Measurements from ENCODE around the gene MYRIP.
"Not testable (repeated sequence)": the region's sequence is repeated elsewhere in the genome, so short reads cannot be mapped to it uniquely, and the experiment has no call there.

The MYRIP gene

DNA sequence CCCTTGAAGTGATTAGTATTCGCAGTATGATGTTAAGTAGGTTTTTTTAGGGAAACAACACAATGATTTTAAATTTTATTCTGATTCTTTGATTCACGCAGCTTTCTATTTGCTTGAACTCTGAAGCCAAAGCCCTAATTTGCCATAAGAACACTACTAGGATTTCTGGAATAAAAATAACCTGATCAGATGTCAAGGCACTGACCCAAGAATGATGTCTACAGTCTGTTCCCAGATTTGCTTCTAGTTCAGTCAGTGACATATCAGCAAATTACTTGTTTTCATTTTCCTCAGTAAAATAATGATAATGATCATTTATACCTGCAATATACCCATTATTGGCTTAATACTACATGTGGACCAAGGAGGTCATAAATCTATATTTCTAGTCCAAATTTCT is 320.6 kb downstream of the MYRIP start:
- no peak for DNase-seq (ENCODE audit: low read depth in 2 of 2)

GRCh38 chr3:40130721-40131120 is 321.3 kb downstream of the MYRIP start:
- no peak for DNase-seq (ENCODE audit: low read depth in 2 of 2)

DNA sequence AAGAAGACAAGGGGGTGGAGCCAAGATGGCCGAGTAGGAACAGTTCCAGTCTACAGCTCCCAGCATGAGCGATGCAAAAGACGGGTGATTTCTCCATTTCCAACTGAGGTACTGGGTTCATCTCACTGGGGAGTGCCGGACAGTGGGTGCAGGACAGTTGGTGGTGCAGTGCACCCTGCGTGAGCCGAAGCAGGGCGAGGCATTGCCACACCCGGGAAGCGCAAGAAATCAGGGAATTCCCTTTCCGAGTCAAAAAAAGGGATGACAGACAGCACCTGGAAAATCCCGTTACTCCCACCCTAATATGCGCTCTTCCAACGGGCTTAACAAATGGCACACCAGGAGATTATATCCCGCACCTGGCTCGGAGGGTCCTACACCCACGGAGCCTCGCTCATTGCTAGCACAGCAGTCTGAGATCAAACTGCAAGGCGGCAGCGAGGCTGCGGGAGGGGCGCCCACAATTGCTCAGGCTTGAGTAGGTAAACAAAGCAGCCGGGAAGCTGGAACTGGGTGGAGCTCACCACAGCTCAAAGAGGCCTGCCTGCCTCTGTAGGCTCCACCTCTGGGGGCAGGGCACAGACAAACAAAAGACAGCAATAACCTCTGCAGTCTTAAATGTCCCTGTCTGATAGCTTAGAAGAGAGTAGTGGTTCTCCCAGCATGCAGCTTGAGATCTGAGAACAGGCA is 324.6 kb downstream of the MYRIP start:
- not testable (repeated sequence) for DNase-seq (ENCODE audit: low read depth in 2 of 2)

- no peak for DNase-seq (ENCODE audit: low read depth in 2 of 2)
Observed at GRCh38 chr3:40137591-40138295, 328.3 kb downstream of the MYRIP start.

DNA sequence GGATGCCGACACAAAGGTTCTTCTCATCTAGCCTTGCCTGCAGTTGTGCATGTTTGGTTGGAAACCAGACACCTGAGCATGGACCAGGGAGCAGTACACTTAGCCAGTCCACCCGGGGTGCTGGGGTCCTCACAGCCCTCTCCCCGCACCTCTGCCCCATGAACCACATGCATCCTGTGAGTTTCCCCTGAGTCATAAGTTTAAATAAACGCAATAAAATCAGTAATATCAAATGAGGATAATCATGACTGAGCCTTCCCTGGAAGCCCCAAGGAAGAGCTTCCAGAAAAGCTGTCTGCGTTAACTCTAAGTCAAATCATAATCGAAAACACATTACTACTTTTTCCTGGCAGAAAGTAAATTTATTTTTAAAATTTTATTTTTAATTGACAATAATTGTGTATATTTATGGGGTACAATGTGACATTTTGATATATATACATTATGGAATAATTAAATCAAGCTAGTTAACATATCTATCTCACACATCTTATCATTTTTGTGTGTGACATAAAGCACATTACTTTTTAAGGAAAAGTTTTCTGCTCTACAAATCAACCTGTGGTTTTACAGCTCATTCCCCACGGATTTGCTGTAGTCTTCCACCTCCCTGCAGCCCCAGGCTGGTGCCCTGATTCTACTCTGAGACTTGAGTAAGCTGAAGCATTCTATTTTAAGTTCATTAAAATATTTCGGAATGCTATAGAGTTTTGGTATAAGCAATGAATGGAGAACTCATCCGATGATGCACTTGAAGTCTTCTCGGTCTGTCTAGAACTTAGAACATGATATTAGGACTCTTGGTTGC is 334.1 kb downstream of the MYRIP start:
- DNase-seq (ENCODE audit: low read depth in 2 of 2): no peak

GRCh38 chr3:40148827-40149226 is 339.4 kb downstream of the MYRIP start:
- no peak for DNase-seq (ENCODE audit: low read depth in 2 of 2)

GRCh38 chr3:40152482-40153133 is 343.2 kb downstream of the MYRIP start:
- DNase-seq (ENCODE audit: low read depth in 2 of 2): no peak

- DNase-seq (ENCODE audit: low read depth in 2 of 2): no peak
Observed at GRCh38 chr3:40160933-40161332, 351.5 kb downstream of the MYRIP start.

DNA sequence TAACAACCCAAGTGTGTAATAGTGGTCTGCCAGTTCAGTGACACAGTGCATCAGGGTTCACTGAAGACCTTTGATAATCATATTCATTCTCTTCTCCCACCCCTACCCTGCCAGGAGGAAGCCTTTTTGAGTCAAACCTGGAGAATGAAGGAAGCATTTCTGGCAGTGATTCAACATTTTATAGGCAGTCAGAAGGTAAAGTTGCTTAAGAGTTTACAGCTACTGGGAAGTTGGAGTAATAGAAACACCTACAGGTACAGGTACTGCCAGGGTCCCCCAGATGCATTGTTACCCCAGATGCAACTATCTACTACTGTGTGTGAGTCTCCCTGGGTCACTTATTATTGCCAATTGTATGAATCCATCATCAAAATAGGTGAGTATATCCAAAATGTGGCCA is 353.2 kb downstream of the MYRIP start:
- DNase-seq (ENCODE audit: low read depth in 2 of 2): no peak

- DNase-seq (ENCODE audit: low read depth in 2 of 2): no peak
Observed at GRCh38 chr3:40166997-40167396, 357.6 kb downstream of the MYRIP start.

DNA sequence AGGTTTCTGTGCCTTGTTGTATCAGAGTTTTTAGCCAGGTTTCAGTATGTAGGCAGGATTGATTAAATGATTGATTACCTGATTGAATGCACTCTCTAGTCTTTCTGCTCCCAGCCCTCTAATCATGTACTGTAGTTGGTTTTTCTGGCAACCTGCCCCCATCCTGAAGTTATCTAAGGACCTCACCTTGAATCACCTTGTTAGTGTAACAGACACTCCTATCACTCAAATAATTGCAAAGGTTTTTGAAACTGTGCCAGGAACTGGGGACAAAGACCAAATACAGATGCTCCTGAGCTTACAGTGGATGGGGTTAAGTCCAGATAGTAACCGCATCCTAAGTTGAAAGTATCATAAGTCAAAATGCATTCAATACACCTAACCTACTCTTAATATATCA is 358.5 kb downstream of the MYRIP start:
- no peak for DNase-seq (ENCODE audit: low read depth in 2 of 2)

DNA sequence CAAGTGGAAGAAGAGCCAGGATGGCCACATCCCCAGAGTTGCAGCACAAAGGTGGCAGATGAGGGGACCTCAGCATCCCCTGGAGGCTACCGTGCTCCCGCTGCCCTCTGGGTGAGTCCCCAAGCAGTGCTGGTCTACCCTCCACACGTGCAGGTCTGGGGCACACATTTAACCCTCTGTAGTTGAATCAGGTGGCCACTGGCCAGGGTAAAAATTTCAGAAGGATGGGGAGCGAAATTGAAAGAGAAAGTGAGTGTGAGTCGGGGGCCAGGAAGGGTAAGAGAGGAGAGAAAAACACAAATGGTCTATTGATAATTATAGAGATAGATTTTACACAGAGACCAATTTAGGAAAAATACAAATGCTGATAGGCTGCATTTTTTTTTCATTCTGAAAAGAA is 360.6 kb downstream of the MYRIP start:
- no peak for DNase-seq (ENCODE audit: low read depth in 2 of 2)

DNA sequence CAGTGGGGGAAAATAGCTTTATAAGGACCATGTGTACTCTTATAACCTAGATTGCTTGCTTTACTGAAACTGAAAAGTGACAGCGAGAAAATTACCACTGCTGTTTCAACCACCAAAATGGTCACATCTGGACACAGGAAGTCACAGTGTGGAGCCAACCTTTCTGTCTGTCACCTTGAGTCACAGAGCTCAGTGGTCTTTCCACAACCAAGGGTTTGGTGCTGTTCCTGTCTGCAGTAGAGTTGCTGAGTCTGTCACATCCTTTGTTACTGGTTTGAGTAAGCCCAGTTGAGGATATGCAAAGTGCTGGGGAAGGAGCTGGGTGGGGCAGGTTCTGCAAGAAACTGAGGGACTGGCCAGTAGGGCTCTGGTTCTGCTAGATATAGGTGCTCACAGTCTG is 361.0 kb downstream of the MYRIP start:
- DNase-seq (ENCODE audit: low read depth in 2 of 2): no peak

DNA sequence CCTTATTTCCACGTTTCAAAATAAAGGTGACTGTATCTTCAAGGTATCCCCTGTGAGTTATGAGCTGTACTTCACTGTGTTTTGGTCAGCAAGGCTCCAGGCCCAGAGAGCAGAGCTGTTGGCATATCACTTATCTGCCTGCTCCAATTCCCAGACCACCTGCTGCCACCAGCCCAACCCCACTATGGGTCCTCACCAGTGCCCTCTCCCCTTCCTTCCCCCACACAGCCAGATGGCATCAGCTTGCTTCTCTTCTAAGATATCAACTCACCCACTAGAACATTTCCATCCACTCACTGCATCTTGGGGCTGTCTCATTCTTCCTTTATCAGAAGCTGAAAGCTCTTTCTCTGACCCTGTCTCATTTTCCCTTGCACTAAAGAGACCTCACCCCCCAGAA is 363.2 kb downstream of the MYRIP start:
- no peak for DNase-seq (ENCODE audit: low read depth in 2 of 2)

DNA sequence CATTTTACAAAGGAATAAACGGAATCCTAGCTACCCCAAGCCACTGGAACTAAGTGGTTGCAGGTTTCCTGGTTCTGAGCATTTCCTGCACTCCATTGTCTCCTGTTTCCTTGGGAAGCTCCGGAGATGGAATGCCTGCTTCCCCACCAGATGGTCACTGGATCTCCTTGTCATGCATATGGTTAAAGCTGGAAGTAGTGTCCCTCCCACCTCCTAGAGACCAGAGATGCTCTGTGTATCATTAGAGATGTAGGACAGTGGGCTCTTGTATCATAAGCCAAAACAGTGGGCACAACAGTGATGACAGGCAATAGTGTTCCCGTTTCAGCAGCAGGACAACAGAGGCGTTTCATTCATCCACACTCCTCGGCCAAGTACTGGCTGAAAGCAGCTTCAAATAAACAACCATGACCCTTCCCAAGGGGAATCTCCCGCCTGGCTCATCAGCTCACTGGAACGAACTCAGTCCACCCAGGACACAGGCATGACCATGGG is 363.9 kb downstream of the MYRIP start:
- DNase-seq (ENCODE audit: low read depth in 2 of 2): no peak

- DNase-seq (ENCODE audit: low read depth in 2 of 2): no peak
Observed at GRCh38 chr3:40178012-40178594, 368.7 kb downstream of the MYRIP start.

GRCh38 chr3:40179016-40179415 is 369.6 kb downstream of the MYRIP start:
- peak in 1 of 2 donors; percentile 25 for DNase-seq (ENCODE audit: low read depth in 2 of 2)

DNA sequence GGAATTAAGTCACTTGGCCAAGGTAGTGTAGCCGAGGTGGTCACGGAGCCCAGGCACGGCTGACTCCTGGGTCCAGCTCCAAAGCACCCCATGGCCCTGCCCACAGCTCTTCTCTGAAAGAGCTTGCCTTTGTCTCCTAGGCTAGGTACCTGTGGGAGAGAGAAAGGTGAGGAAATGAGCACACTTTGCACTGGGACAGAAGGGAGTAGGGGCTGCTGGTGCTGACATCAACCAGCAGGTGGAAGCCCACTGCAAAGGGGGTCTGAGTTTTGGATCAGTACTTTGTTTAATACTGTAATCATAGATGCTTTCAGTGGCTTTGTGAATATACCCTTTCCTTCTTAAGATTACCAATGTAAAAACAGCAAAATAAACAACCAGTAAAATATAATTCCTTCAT is 371.8 kb downstream of the MYRIP start:
- DNase-seq (ENCODE audit: low read depth in 2 of 2): no peak

DNA sequence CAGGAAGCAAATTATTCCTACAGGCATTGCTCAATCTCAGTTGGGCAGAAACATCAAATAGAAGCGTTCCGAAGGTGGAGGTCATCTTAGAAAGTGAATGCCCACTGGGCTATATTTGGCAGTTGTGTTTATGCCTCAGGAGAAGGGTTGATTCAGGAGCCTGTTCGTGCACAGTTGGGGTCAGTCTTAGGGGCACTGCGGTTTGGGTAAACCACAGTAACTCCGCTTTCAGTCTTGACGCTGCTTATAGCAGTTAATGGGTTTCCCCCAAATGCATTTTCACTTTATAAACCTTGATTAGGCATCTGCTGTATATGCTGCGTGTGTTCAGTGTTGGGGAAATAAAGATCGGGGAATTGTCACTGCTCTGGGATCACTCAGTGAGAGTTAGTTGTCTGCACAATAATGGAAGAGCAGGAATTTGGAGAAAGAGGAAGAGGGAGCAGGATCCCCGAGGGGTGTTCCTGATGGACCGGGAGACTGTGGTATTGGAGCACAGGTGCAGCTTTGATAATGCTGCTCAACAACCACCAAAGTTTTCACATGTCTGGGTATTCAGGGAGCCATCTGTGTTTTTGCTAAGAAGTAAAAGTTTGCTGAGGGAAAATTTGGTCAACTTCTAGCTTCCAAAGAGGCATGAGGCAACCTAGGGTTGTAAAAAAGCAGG is 375.8 kb downstream of the MYRIP start:
- no peak for DNase-seq (ENCODE audit: low read depth in 2 of 2)

GRCh38 chr3:40186508-40186907 is 377.1 kb downstream of the MYRIP start:
- DNase-seq (ENCODE audit: low read depth in 2 of 2): no peak

DNA sequence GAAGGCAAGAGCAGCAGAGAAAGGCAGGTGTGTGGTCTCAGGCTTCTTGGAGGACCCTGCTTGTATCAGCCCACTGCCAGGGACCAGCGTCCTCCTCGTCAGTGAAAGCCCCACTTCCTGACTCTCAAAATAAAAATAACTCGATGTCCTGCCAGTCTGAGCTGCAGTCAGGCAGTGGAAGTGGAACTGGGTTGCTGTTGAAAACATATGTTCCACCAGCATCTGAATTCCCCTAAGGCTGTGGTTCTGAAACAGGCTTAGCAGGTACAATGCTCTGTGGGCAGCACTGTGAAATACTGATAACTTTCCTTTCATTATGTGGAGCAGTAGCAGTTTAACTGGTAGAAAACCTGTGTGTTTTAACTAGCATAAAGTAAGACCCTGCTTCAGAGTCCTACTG is 378.5 kb downstream of the MYRIP start:
- no peak for DNase-seq (ENCODE audit: low read depth in 2 of 2)

Data from stimulated activated CD4-positive, alpha-beta T cell treated with anti-CD3 and anti-CD28 coated beads, Interleukin-1b, Interleukin-23, amount 100 ng/mL, for 1 hour (primary cell).